Forelimb muscle (tissue), 1 donor: Measurements from ENCODE around the gene CCDC148. TPM values are rescaled to one million over a fixed set of nuclear protein-coding genes. Genes with fewer than 3 reads are reported as not detected.
"Not testable (repeated sequence)": the region's sequence is repeated elsewhere in the genome, so short reads cannot be mapped to it uniquely, and the experiment has no call there.

Experiments used
- DNase-seq: peaks from one replicate; pipeline ENCODE4 v3.0.0-alpha.2; 2013; ENCODE audit warnings: low read depth
- polyA plus RNA-seq: library from polyadenylated mRNA; unstranded; fragments of 120-200 nt; gene quantifications from one replicate; pipeline ENCODE4 v1.2.1, GENCODE V29; 2013; ENCODE audit not compliant: insufficient read length

The CCDC148 gene
- polyA plus RNA-seq, 1 donor: 0.44 TPM

- no peak for DNase-seq
These were observed 26.0 kb upstream of the CCDC148 start for GRCh38 chr2:158482594-158482993.

GRCh38 chr2:158481116-158481515 lies 24.6 kb upstream of the CCDC148 start:
- DNase-seq: no peak

- no peak for DNase-seq
These were observed 22.3 kb upstream of the CCDC148 start for GRCh38 chr2:158478816-158479215.

- DNase-seq: no peak
These were observed 21.7 kb upstream of the CCDC148 start for GRCh38 chr2:158478237-158478636.

DNA sequence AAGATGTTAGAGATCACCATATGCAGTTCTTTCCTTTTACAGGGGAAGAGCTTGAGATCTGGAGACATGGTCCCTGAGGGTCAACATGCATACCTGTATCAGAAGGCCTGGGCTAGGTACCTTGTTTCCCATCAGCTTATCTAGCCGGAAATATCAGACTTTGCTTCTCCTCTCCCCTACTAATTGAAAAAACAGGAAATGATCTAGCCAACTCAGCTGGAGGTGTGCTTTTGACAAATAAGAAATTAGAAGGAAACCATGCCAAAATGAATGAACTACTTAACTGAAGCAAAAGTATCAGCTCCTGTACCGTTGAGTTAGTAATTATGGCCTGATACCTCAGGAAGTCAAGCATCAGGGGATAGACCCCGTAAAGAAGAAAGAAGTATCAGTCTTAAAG lies 20.6 kb upstream of the CCDC148 start:
- DNase-seq: no peak

- DNase-seq: not testable (repeated sequence)
These were observed 18.0 kb upstream of the CCDC148 start for GRCh38 chr2:158474526-158475011.

DNA sequence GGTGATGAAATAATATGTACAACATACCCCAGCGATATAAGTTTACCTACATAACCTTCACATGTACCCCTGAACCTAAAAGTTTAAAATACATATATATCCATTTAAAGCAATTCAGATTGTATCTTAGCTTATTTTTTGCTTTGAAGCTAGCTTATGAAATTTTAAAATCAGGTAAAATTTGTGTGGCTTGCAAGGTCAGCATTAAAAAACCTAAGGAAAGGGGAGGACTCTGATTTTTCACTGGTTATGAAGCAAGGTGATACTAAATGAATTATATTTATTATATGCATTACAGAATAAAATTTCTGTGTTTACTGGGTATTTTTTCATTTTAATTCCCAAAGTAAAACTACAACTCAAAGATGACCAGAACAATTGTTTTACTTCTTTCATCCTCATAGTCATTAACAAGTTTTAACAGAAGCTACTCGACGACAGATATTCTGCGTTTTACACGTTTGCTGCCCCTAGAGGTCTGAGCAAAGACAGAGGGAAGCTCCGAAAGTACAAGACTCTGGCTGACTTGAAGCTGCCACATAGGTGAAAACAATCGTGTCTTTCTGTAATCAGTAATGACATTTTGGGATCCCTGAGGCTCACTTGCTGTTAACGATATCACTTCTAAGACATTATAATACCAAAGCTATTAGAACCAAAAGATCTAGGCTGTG lies 17.3 kb upstream of the CCDC148 start:
- DNase-seq: no peak

- DNase-seq: not testable (repeated sequence)
These were observed 16.7 kb upstream of the CCDC148 start for GRCh38 chr2:158473300-158473699.

- not testable (repeated sequence) for DNase-seq
These were observed 16.3 kb upstream of the CCDC148 start for GRCh38 chr2:158472829-158473228.

DNA sequence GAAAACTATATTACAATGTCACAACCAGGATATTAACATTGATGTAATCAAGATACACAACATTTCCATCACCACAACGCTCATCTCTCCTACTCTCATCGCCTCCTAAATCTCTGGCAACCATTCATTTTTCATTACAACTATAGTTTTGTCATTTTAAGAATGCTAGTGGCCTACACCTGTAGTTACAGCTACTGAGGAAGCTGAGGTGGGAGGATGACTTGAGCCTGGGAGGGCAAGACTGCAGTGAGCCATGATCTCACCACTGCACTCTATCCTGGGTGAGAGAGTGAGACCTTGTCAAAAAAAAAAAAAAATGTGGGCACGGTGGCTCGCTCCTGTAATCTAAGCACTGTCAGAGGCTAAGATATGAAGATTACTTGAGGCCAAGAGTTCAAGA lies 10.7 kb upstream of the CCDC148 start:
- no peak for DNase-seq

- no peak for DNase-seq
These were observed 8.1 kb upstream of the CCDC148 start for GRCh38 chr2:158464426-158465281.

- DNase-seq: no peak
These were observed 7.0 kb upstream of the CCDC148 start for GRCh38 chr2:158463496-158464095.

GRCh38 chr2:158460632-158461297 lies 4.2 kb upstream of the CCDC148 start:
- no peak for DNase-seq

- DNase-seq: no peak
These were observed 2.8 kb upstream of the CCDC148 start for GRCh38 chr2:158459161-158460003.

- no peak for DNase-seq
These were observed 2.0 kb upstream of the CCDC148 start for GRCh38 chr2:158458617-158458920.

- no peak for DNase-seq
These were observed 1.5 kb upstream of the CCDC148 start for GRCh38 chr2:158457826-158458616.

DNA sequence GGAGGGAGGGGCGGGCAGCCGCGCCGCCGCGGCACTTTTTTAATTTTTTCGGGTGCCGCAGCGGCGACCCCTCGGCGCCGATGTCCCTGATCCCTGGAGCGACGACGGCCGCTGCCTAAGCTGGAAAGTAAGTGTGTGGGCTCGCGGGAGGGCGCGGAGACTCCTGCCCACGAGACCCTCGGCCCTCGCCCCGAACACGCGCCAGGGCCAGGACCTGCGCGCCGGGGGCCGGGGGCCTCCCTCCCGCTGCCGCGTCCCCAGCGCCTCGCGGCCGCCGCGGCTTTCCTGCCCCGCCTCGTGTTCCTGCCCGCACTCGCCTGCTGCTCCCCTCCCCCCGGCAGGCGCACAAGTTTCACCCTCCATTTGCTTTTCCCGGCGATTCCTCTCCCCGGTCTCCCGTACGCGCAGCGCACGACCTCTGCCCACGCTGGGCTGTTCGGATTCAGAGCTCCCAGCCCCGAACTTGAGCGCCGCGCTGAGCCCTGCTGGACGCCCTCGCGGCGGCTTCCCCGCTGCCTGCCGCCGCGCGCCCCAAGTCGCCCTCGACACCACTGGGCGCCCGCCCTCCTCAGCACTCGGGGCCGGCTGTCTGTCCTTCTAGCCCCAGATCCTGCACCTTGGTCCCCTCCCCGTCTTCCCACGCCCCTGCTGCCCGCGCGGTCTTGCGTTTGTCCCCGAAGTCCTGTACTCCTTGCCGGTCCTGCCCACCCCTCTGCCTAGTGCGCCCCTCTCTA lies 706 bp upstream of the CCDC148 start:
- DNase-seq: no peak

GRCh38 chr2:158443606-158444005 lies 12.9 kb downstream of the CCDC148 start:
- no peak for DNase-seq

- not testable (repeated sequence) for DNase-seq
These were observed 17.5 kb downstream of the CCDC148 start for GRCh38 chr2:158439062-158439461.

GRCh38 chr2:158433716-158434115 lies 22.8 kb downstream of the CCDC148 start:
- not testable (repeated sequence) for DNase-seq
